ENCODE results near the gene POLE4. TPM values are rescaled to one million over a fixed set of nuclear protein-coding genes. Genes with fewer than 3 reads are reported as not detected.

The POLE4 gene
- total and polyA plus RNA-seq, 9 of the 15 experiments (the other 6 are each of a cell fraction or from before 2014, with no cell fraction given), result 25.7 to 73.7 (median 57.3) TPM

- TF ChIP-seq ZBTB43 (CRISPR knock-in tag; IDR thresholded peaks at IDR 0.05) (0 out of 2 replicates have a peak, but pooled peaks have one; percentile 79), KDM1A (IDR thresholded peaks at IDR 0.05) (no peak), HMGXB4 (CRISPR knock-in tag; IDR thresholded peaks at IDR 0.05) (peak; percentile 85), ZNF830 (CRISPR knock-in tag; IDR thresholded peaks at IDR 0.05) (0 out of 2 replicates have a peak, but pooled peaks have one; percentile 83), STAT5A (IDR thresholded peaks at IDR 0.05; ENCODE audit: borderline replicate concordance, low read length) (no peak), TAF15 (IDR thresholded peaks at IDR 0.05; ENCODE audit: low read depth, low read length) (no peak), NR0B1 (IDR thresholded peaks at IDR 0.05; ENCODE audit: partially characterized antibody) (no peak), MBD1 (CRISPR knock-in tag; IDR thresholded peaks at IDR 0.05) (no peak), PCBP1 (IDR thresholded peaks at IDR 0.05; ENCODE audit: low read depth, low read length, poor library complexity, severe bottlenecking) (peak; percentile 76), ZNF511 (CRISPR knock-in tag; IDR thresholded peaks at IDR 0.05) (peak; percentile 89), KLF1 (tag; IDR thresholded peaks at IDR 0.05) (peak; percentile 98), OTX1 (CRISPR knock-in tag; IDR thresholded peaks at IDR 0.05) (no peak), U2AF2 (optimal IDR thresholded peaks at IDR 0.05; ENCODE audit: low read depth, low read length) (no peak), THAP7 (CRISPR knock-in tag; IDR thresholded peaks at IDR 0.05) (no peak), ZNF253 (CRISPR knock-in tag; conservative IDR thresholded peaks at IDR 0.05) (no peak), ZNF140 (CRISPR knock-in tag; IDR thresholded peaks at IDR 0.05) (no peak), TEAD4 (IDR thresholded peaks at IDR 0.05; ENCODE audit: low read length) (peak; percentile 58), TEAD4 (CRISPR knock-in tag; IDR thresholded peaks at IDR 0.05; ENCODE audit: borderline replicate concordance) (peak; percentile 72; the same call in 1 of the 2 replicates), CBFA2T2 (conservative IDR thresholded peaks at IDR 0.05) (0 out of 2 replicates have a peak, but pooled peaks have one; percentile 5), ADNP (tag; IDR thresholded peaks at IDR 0.05) (no peak), BCOR (IDR thresholded peaks at IDR 0.05) (no peak)
Observed at GRCh38 chr2:74958274-74959105, at the start of gene POLE4 (continued).

Data from K562 (cell line).